HT-29 (cell line): ENCODE results near the gene RGS7. TPM values are rescaled to one million over a fixed set of nuclear protein-coding genes. Genes with fewer than 3 reads are reported as not detected.
"Not testable (repeated sequence)": the region's sequence is repeated elsewhere in the genome, so short reads cannot be mapped to it uniquely, and the experiment has no call there.

Experiments
- DNase-seq: peaks from one replicate; pipeline ENCODE4 v3.0.0-alpha.2; 2015; ENCODE audit warnings: low spot score
- total RNA-seq: library from RNA; depleted of rRNA; stranded (reverse); fragments of >200 nt; shearing (Covaris generic); gene quantifications from 2 replicates; pipeline ENCODE4 v1.2.3, GENCODE V29; 2014

Gene RGS7
- total RNA-seq, 1 experiment from 2014 or later = 0.31 TPM

GRCh38 chr1:240917976-240918375, 439.0 kb downstream of the RGS7 start:
- no peak for DNase-seq

GRCh38 chr1:240914506-240914905, 442.5 kb downstream of the RGS7 start:
- DNase-seq = no peak

GRCh38 chr1:240912821-240913220, 444.2 kb downstream of the RGS7 start:
- no peak for DNase-seq

DNA sequence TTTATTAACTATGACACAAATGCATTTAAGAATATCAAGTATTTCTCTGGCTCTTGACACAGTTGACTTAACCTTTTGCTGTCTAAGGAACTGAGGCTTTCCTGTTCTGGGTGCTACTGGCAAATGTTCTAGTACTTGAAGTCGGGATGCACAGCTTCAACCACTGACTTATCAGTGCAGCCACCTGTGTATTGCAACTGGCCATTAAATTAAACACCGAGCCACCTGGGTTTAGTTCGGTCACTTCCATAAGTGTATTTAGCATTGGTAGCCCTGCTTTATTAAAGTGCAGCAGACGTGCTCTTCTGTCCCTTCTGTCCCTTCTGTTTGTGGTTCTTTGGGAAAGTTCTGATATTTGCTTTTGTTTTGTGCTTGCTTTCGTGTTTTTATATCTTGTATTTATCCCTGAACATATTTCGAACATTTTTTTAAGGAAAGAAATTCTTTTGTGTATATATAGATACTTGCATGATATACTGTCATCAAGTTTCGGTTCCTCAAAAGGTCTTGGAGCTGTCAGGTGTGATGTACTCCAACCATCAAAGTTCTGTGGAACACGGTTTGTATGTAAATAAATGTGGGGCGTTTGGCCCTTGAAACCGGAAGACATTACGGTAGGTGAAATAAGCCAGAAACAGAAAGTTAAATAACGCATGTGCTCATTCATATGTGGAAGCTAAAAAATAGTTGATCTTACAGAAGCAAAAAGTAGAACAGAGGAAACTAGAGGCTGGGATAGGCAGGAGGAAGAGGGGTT, 447.1 kb downstream of the RGS7 start:
- DNase-seq = no peak

- peak; percentile 66 for DNase-seq
Observed at GRCh38 chr1:240906477-240906876, 450.5 kb downstream of the RGS7 start.

DNA sequence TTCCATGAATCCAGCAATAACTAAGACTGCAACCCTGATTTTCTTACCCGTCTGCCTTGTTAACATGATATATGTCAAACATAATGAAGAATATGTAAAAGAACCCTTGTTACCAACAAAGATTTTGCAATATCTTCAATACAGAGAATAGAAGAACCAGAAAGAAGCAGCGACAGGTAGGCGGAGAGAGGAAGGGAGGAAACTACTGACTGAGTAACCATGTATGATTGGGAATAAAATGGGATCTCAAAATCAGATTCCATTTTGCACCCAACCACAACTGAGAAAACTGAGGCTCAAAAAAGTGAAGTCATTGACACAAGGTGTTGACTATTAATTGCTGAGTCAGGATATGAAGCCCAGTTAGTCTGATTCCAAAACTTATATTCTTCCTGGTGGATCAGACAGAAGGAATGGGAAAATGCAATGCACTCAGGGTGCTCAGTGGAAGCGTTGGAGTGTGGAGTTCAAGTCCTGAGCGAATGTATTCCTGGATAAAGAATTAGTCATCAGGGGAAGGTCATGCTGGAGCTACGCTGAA, 451.7 kb downstream of the RGS7 start:
- no peak for DNase-seq

DNA sequence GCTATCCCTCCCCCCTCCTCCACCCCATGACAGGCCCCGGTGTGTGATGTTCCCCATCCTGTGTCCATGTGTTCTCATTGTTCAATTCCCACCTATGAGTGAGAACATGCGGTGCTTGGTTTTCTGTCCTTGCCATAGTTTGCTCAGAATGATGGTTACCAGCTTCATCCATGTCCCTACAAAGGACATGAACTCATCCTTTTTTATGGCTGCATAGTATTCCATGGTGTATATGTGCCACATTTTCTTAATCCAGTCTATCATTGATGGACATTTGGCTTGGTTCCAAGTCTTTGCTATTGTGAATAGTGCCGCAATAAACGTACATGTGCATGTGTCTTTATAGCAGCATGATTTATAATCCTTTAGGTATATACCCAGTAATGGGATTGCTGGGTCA, 461.6 kb downstream of the RGS7 start:
- not testable (repeated sequence) for DNase-seq

GRCh38 chr1:240888787-240889048, 468.3 kb downstream of the RGS7 start:
- DNase-seq = no peak

DNA sequence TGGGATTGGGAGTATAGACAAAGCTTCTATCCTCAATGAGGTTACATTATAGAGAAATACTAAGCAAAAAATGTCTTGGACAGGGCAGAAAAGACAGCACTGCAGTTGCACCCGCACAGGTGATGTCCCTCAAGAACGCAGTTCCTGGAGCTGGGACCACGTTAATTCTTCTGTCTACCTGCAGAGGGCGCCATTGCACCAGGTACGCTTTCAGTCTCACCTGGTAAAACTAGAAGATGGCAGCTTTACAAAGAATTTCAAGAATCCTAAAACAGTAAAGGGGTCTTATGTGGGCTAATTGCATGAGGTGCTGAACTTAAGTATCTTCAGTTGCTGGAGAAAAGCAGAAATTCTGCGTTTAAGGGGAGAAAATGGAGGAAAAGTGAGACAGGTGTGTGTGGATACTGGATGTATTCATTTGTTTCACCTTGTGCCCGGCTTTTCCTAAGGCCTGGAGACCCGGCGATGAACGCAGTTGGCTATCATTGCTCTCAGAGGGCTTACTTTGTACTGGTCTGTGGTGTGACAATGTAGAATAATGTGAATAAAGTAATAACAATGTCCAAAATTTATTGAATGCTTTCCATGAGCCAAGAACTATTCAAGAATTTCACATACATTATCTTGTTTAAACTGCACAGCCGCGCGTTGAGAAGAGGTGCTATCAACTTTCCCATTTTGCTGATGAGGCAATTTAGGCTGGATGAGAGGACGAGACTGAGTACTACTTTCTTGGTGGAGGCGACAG, 468.8 kb downstream of the RGS7 start:
- DNase-seq = peak; percentile 86

DNA sequence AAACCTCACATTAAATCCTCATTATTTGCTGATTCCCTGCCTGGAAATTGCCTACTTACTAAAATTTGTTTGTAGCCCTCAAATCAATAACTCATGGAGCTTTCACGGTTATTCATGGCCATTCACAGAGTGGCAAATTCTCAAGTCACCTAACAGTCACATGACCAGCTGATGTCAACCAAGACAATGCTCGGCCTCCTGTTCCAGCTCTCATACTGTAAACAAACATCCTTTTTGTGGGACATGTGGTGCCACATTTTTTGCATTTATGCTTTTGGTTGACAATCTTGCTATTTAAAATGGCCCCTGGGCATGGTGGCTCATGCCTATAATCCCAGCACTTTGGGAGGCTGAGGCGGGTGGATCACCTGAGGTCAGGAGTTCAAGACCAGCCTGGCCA, 473.5 kb downstream of the RGS7 start:
- no peak for DNase-seq

DNA sequence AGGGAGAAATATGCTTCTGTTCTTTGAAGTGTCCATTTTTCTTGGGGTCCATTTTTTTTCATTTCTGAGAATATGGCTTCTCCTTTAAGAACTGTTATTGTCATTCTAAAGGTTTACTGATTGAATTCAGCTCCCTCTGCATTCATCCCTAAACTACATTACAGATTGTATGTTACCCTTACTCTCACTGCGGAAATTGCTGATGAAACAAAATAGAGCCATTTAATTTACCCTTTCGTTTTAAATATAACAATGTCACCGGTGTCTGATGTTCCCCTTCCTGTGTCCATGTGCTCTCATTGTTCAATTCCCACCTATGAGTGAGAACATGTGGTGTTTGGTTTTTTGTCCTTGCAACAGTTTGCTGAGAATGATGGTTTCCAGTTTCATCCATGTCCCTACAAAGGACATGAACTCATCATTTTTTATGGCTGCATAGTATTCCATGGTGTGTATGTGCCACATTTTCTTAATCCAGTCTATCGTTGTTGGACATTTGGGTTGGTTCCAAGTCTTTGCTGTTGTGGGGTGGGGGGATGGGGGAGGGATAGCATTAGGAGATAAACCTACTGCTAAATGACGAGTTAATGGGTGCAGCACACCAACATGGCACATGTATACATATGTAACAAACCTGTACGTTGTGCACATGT, 474.2 kb downstream of the RGS7 start:
- not testable (repeated sequence) for DNase-seq

DNA sequence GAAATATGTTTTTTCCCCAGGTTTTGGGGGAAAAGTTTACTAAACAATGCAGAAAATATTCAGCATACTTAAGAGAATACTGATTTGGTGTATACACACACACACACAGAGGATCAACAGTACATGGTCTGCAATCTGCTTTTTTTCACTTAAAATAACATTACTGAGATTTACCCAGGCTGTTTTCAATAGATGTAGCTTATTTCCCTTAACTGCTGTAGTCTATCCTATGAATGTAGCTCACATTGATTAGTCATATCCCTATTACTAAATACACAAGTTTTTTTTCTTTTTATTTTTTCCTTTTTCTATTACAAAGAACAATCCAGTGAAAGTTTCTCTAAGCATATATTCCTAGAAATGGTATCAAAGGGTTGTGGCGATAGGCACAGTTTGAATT, 478.4 kb downstream of the RGS7 start:
- DNase-seq = no peak

GRCh38 chr1:240877605-240878004, 479.4 kb downstream of the RGS7 start:
- DNase-seq = no peak

GRCh38 chr1:240876071-240876470, 480.9 kb downstream of the RGS7 start:
- no peak for DNase-seq

DNA sequence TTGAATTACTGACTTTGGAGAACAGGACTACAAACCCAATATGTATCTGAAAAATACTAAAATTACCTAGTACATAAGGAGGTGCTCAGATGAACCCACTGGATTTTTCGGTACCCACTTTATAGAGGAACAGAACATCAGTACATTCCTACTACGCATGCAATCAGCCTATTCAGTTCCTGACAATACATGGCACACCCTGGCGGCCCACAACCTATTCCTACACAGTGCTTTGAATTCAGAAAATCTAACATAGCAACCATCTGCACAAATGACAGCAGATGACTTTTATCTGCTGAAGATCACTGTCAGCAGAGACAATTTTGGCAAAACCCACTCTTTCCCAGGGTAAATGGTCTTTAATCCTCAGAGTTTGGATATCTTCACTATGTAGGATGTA, 487.9 kb downstream of the RGS7 start:
- no peak for DNase-seq

- DNase-seq = no peak
Observed at GRCh38 chr1:240866724-240867123, 490.3 kb downstream of the RGS7 start.

GRCh38 chr1:240860023-240860422, 497.0 kb downstream of the RGS7 start:
- DNase-seq = no peak

DNA sequence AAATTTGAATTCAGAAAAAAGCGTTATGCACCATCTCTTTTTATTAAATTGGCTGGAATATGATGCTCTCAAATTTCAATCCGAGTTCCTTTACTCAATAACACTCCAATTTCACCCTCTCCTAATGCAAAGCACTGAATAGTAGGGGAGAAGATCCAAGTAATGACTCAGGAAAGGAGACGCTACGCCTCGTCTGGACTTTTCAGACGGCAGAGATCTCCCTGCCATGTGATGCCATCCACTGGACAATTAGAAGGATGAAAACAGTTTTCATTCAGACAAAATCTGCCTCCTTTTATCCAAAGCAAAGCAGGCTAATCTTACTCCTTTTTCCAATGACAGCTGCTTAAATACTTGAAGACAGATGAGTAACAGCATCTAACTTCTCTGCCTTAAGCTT, 502.6 kb downstream of the RGS7 start:
- peak; percentile 31 for DNase-seq

DNA sequence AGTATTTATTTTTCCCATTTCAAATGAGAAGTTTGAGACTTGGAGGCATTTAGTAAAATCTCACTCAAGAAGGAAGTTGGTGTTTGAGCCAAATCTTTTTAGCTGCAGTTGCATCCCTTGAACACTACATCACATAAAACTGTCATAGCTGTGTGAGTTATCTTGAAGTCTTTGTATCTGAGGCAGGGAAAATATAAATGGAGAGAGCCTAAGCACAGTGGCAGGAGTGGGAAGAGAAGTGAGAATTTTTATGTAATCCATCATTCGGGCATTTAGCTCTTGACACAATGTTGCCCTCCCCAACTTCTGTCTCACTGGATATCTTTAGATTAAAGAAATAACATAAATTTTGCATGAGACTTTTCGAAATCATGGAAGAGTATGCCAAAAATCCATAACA, 509.7 kb downstream of the RGS7 start:
- DNase-seq = no peak

DNA sequence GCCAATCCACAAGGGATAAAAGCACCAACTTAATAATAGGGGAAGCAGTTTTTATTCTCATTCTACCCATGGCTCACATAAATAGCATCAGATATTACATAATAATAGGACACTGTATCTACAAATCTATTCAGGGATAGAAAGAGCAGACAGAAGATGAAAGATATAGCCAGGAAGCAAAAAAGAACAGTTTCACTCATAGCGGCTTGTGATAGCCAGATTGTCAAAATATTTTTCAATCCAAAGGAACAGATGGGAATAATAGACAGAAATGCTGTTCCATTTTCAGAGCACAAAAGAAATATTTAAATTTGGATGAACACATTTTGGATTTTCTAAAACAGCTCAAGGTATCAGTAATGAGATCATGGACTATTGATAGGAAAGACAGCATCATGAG, 512.5 kb downstream of the RGS7 start:
- DNase-seq = no peak

DNA sequence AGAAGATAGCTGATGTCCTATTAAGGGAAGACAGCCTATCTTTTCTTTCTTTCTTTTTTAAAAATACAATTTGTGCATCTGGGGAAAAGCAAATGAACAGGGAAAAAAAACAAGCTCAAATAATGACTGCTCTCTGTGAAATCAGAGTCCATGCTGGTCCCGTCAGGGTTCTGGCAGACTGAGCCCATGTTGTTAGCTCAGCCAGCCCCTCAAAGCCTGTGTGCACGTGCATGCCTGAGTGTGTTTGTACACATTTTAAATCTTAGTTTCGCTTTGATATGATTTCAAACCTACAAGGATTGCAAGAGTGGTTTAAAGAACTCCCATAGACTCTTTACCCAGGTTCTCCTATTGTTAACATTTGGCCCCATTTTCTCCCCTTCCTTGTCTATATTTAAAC, 513.2 kb downstream of the RGS7 start:
- no peak for DNase-seq

- no peak for DNase-seq
Observed at GRCh38 chr1:240836271-240836670, 520.7 kb downstream of the RGS7 start.

- no peak for DNase-seq
Observed at GRCh38 chr1:240835291-240835690, 521.7 kb downstream of the RGS7 start.
